GM08714 (cell line): ENCODE measurements around the gene HMGXB4.

Experiments used
- H3K4me3 ChIP-seq: fragments of 200-500 bp; sonication (Bioruptor generic); 2 replicates; pipeline ENCODE4 v1.5.1; 2014; ENCODE audit warnings: mild to moderate bottlenecking, low read length, inconsistent platforms
- ZNF274 ChIP-seq: IDR thresholded peaks from 2 replicates; pipeline ENCODE4 v1.6.1; 2012; ENCODE audit warnings: mild to moderate bottlenecking, low read depth, low read length

HMGXB4 gene

DNA sequence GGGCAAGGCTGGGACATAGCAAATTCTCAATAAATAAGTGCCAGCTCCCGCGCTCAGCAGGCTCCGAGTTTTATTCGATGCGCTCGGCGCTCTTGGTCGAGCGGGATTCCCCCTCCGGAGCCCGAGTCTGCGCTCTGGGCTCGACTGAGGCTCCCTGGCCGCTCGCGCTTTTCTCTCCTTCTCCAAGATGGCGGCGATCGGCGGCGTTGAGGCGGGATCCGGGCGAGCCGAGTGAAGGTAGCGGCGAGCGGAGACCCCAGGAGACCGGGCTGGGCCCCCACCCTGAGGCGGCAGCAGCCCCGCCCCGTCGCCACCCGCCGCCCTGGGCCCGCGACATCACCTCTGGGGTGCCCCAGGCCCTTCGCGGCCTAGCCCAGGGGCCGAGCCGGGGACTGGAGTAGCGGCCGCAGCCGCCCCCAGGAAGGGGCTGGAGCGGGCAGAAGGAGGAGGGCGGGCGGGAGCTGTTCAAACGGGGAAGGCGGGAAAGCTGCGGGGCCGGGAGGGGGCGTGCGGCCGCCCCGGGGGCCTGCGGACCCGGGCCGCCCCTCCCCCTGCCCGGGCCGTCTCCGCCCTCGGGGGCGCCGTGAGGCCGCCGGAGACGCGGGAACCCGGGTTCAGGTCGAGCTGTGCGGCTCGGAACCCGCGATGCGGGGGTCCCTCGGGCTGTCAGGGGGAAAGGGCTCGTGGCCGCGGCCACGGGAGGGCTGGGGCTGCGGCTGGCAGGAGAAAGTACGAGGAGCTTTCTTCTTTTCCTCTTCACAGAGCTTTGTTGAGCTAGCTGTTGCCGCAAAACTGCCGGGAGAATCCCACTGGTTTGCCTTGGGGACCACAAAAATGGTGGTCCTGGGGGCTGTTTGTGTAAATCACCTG, at the start of gene HMGXB4:
TSS of gene HMGXB4 (plus strand) at position 173 of the 870 bp plus-strand sequence. CDS start 4,898 bp downstream, outside the sequence.
- peak within 1 kb of the TSS; percentile 100 for H3K4me3 ChIP-seq
- no peak for TF ChIP-seq ZNF274

DNA sequence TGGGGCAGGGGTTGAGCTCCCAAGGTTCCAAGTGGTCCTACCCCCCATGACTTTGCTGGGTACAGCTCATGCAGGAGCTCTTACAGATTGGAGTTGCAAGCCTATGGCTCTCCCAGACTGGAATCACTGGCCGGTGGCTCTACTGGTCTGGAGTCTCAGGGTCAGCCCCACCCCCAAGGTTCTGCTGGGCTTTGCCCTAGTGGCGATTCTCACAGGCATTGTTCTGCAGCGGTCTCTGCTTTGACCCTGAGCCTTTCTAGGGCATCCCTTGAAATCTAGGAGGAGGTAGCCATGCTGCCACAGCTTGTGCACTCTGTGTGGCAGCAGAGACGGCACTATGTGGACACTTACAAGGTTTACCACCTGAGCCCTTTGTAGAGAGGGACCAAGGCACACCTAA, 49.3 kb upstream of the HMGXB4 start:
- no peak for TF ChIP-seq ZNF274
- no peak overlapping the region for H3K4me3 ChIP-seq

DNA sequence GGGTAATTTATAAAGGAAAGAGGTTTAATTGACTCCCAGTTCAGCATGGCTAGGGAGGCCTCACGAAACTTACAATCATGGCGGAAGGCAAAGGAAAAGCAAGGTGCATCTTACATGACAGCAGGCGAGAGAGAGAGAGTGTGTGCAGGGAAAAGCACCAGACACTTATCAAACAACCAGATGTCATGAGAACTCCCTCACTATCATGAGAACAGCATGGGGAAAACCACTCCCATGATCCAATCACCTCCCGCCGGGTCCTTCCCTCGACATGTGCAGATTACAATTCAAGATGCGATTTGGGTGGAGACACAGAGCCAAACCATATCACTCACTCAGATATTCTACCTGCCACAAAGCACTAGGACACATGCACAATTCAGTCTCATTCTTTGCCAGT, 48.1 kb upstream of the HMGXB4 start:
- no peak for TF ChIP-seq ZNF274
- no peak overlapping the region for H3K4me3 ChIP-seq

GRCh38 chr22:35212009-35212408, 45.3 kb upstream of the HMGXB4 start:
- TF ChIP-seq ZNF274: no peak
- H3K4me3 ChIP-seq: no peak overlapping the region

DNA sequence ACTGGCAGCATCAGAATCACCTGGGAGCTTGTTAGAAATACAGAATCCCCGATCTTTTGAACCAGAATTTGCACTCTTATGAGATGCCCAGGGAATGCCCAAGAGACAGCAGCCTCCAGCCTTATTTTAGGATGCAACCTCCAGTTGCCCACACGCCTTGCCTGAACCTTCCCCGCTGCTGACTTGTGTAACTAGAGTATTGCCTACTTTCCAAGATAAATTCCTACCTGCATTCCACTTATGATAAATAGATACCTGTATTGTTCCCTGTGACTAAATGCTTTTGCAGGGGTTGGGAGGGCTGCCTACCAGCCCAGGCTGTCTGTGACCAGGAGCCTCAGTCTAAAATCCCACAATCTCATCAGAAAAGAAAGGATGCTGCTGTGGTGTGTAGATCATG, 44.3 kb upstream of the HMGXB4 start:
- TF ChIP-seq ZNF274: no peak

GRCh38 chr22:35214968-35215367, 42.3 kb upstream of the HMGXB4 start:
- no peak for TF ChIP-seq ZNF274
- H3K4me3 ChIP-seq: no peak overlapping the region

More for the DNA sequence above, 44.3 kb upstream of the HMGXB4 start:
- H3K4me3 ChIP-seq: no peak overlapping the region

GRCh38 chr22:35215993-35216392, 41.3 kb upstream of the HMGXB4 start:
- no peak overlapping the region for H3K4me3 ChIP-seq
- no peak for TF ChIP-seq ZNF274

- no peak overlapping the region for H3K4me3 ChIP-seq
- no peak for TF ChIP-seq ZNF274
Measured at GRCh38 chr22:35217527-35217926, 39.8 kb upstream of the HMGXB4 start.

GRCh38 chr22:35218079-35218478, 39.2 kb upstream of the HMGXB4 start:
- H3K4me3 ChIP-seq: no peak overlapping the region
- TF ChIP-seq ZNF274: no peak

DNA sequence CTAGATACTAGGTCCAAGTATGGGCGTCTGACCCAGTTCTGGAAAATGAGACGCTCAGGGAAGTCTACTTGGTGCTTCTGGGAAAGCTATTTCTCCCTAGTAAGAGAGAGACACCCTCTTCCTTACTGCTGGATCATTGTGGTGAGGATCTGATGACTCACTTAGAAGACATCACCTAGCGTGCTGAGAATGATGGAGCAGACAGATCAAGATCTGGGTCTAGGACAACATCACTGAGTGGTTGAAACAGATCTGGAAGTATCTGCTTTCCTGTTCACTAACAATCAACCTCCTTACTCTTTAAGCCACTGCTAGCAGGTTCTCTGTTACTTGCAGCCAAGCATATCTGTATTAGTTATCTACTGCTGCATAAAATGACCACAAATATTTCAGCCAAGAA, 38.3 kb upstream of the HMGXB4 start:
- no peak for TF ChIP-seq ZNF274

DNA sequence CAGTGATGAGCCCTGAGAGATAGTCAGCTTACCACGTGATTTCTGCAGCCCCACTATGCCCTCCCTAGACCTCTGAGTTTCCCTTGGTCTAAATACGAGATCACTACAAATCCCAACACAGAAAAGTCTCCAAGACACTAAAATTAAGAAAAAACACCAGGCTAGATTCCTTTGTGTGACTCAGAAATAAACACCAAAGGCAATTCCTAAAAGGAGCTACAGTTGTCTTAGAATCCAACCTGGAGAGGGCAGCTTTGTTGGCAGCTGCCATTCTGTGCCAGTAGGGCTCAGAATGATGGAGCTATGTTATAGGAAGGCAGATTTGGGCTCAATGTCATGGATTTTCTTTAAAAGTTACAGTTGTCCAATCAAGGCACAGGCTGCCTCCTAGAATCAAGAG, 37.1 kb upstream of the HMGXB4 start:
- no peak for TF ChIP-seq ZNF274
- no peak overlapping the region for H3K4me3 ChIP-seq

More for the DNA sequence above, 38.3 kb upstream of the HMGXB4 start:
- no peak overlapping the region for H3K4me3 ChIP-seq

DNA sequence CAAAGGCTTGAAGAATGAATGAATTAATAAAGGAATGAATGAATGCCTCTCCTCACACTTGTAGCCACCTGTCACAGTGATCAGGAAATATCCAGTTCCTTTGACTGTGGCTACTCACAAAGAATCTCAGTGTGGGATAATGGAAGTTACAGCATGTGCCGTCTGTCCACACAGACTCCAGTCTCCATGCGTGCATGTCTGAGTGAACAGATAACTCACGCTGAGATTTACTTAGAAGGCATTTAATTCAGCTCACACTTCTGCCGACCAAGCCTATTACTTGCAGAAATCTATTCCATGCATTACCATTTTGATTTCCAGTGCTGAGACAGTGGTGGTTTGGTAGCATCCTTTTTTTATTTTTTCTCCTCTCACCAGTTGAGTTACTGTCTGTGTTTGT, 32.3 kb upstream of the HMGXB4 start:
- no peak for TF ChIP-seq ZNF274
- no peak overlapping the region for H3K4me3 ChIP-seq

DNA sequence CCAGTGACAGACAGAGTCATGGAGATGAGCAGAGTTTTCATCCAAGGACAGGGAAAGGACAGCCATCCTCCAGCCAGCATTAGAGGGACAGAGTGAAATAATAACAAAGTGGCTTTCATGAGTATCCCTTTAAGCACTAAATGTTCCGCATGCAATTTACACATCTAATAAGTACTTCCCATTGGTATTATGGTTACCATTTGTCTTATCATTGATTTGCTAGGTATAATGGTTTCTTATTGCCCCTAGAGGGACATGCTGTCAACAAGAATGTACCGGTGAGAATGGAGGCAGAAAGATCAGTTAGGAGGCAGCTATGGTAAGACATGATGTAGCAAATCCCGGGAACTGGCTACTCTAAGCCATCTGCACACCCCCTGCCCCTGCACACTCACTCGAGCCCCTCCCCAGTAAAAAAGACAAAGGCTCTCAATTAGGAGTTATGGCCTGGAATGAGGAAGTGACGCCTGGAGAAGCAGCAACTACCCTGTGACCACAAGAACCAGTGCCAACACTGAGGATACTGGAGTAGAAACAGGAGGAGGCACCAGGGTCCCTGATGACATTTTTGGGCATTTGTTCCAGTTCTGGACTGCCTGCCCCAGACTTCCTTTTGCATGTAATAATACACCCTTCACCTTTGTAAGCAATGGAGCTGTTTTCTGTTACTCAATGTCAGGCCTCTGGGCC, 30.2 kb upstream of the HMGXB4 start:
- no peak for TF ChIP-seq ZNF274

GRCh38 chr22:35229865-35230264, 27.4 kb upstream of the HMGXB4 start:
- TF ChIP-seq ZNF274: no peak
- no peak overlapping the region for H3K4me3 ChIP-seq

More for the DNA sequence above, 30.2 kb upstream of the HMGXB4 start:
- H3K4me3 ChIP-seq: no peak overlapping the region

GRCh38 chr22:35230417-35230816, 26.9 kb upstream of the HMGXB4 start:
- no peak for TF ChIP-seq ZNF274
- peak overlapping the region; percentile 28 for H3K4me3 ChIP-seq
